Measurements from ENCODE around the gene GPR15LG.
A peak's percentile ranks its signal among the peaks of the same experiment; 100 is the strongest.

GPR15LG gene

DNA sequence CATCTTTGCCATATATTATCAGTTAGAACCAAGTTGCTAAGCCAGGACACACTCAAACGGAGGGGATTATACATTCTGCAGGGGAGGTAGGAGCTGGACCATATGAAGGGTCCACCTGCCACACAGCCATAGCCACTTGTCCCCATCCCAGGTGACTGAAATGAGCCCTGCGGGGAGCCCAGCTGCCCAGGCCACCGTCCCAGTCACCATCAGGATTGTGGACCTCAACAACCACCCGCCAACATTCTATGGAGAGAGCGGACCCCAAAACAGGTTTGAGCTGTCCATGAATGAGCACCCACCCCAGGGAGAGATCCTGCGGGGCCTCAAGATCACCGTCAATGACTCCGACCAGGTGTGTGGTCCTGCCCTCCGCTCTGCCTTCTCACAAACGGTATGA is 34.4 kb downstream of the GPR15LG start:
- intact Hi-C loops (cut with DNase I): no loop called here

GRCh38 chr10:84211566-84211965 is 38.0 kb downstream of the GPR15LG start:
- intact Hi-C loops (cut with DNase I): no loop called here
- no peak for DNase-seq

More for the DNA sequence above, 34.4 kb downstream of the GPR15LG start:
- DNase-seq: peak in 1 of 10 donors; percentile 62

DNA sequence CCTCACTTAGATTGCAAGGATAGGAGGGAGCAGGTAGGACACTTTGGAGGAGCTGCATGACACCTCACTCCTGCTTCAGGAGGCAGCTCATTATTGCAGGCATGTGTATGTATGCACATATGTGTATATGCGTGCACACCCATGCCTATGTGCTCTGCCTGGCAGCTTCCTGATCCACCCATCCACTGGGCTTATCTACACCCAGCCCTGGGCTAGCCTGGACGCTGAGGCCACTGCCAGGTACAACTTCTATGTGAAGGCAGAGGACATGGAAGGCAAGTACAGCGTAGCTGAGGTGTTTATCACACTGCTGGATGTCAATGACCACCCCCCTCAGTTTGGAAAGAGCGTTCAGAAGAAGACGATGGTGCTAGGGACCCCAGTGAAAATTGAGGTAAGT is 38.4 kb downstream of the GPR15LG start:
- no peak for DNase-seq
- intact Hi-C loops (cut with DNase I): no loop called here

- intact Hi-C loops (cut with DNase I): no loop called here
- DNase-seq: no peak
Measured at GRCh38 chr10:84213076-84213475, 39.5 kb downstream of the GPR15LG start.

DNA sequence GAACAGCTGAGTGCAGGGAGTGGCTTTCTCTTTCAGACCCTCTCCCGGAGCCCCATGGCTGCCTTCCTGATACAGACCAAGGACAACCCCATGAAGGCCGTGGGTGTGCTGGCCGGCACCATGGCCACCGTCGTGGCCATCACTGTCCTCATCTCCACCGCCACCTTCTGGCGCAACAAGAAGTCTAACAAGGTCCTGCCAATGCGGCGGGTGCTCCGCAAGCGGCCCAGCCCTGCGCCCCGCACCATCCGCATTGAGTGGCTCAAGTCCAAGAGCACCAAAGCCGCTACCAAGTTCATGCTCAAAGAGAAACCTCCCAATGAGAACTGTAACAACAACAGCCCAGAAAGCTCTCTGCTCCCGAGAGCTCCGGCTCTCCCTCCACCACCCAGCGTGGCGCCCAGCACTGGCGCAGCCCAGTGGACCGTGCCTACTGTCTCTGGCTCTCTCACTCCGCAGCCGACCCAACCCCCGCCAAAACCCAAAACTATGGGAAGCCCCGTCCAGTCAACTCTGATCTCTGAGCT is 40.5 kb downstream of the GPR15LG start:
- DNase-seq: no peak
- intact Hi-C loops (cut with DNase I): no loop called here

DNA sequence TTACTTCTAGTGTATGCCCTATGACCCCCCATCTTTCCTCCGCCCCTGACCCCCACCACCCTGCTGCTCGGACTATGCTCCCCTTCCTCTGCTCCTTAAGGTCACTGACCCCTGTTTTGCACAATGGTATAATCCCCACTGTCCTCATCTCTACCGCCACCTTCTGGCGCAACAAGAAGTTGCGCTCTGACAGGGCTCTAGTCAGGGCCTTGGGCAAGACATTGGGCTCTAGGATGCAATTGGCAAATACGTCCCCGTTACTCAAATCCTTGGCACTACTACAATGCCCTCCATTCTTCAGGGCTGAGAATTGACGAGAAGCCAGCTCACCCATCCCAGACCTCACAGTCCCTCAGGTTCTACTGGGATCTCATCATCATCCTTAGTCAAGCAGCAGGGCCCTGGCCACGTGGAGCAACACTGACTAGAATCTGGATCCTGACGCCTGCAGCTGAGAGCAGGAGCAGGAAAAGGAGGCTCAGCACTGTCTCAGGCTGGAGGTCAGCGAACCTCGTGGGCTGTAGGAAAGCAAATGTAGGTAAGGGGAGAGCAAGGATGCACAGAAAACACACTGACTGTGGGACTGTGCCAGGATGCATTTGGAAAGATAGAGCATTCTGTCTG is 41.1 kb downstream of the GPR15LG start:
- intact Hi-C loops (cut with DNase I): no loop called here
- DNase-seq: no peak

GRCh38 chr10:84216834-84217233 is 43.2 kb downstream of the GPR15LG start:
- DNase-seq: no peak
- intact Hi-C loops (cut with DNase I): no loop called here

- no peak for DNase-seq
- intact Hi-C loops (cut with DNase I): no loop called here
Measured at GRCh38 chr10:84217746-84218145, 44.1 kb downstream of the GPR15LG start.

- DNase-seq: no peak
- intact Hi-C loops (cut with DNase I): no loop called here
Measured at GRCh38 chr10:84221916-84222315, 48.3 kb downstream of the GPR15LG start.

GRCh38 chr10:84224411-84225028 is 50.9 kb downstream of the GPR15LG start:
- intact Hi-C loops (cut with DNase I): no loop called here
- no peak for DNase-seq

DNA sequence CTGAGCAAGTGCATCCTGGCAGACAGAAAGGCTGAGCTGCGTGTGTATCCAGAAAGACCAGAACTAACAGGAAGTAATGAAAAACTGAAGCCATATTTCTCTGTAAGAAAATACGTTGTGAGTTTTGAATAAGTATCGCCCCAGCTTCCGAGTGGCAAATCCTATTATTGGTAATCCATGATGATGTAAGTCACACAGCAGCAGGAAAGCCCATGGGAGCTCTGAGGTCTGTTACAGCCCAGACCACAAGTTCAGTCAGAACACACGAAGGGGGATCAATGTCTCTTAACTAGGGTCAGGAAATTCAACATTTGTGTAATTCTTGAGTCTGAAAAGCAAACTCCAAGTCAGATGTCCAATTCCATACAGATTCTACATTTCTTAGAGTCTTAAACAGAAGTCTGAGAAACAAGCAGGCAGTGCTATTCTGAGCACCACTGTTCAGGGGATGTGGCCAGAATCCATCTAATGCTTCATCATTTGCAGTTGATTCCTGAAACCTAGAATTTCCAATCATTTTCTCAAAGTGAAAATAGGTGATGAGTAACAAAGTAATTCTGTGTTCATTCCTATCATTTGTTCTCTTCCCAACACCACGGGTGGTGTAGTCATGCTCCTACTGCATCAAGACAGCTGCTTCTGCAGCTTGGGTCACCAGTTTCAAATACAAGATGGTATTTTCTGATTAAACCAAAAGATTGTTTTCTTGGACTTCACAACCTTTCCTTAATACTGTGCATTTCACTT is 52.0 kb downstream of the GPR15LG start, which contains the start of gene LRIT2:
TSS of gene LRIT2 (minus strand) at position 118 of the 747 bp plus-strand sequence. CDS start at position 94, 24 bp downstream.
- no peak for DNase-seq
- intact Hi-C loops (cut with DNase I): no loop called here

- no peak for DNase-seq
- intact Hi-C loops (cut with DNase I): no loop called here
Measured at GRCh38 chr10:84226616-84227015, 53.0 kb downstream of the GPR15LG start.

- intact Hi-C loops (cut with DNase I): no loop called here
- DNase-seq: no peak
Measured at GRCh38 chr10:84227810-84228209, 54.2 kb downstream of the GPR15LG start.

- intact Hi-C loops (cut with DNase I): no loop called here
Measured at GRCh38 chr10:84230359-84230758, 56.8 kb downstream of the GPR15LG start.

GRCh38 chr10:84232376-84232775 is 58.8 kb downstream of the GPR15LG start:
- DNase-seq: peak in 1 of 10 donors; percentile 62
- intact Hi-C loops (cut with DNase I): no loop called here

More at GRCh38 chr10:84230359-84230758, 56.8 kb downstream of the GPR15LG start:
- no peak for DNase-seq

DNA sequence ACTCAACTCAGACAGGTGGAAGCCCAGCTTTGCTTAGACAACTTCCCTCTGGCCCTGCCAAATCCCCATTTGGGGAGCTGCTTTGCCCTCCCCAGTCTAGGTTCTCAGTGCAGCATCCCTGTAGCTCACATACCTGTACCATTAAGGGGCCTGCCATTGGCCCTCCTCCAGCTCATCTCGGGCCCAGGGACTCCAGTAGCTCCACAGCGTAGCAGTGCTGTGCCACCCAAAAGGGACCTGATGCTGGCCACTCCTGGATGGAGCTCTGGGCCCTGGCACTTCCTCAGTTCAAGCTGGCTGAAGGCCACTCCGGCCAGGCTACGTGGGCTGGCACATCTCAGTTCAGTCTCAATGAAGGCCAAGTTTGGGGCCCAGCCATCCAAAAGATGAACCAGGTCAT is 60.3 kb downstream of the GPR15LG start:
- no peak for DNase-seq
- intact Hi-C loops (cut with DNase I): no loop called here

DNA sequence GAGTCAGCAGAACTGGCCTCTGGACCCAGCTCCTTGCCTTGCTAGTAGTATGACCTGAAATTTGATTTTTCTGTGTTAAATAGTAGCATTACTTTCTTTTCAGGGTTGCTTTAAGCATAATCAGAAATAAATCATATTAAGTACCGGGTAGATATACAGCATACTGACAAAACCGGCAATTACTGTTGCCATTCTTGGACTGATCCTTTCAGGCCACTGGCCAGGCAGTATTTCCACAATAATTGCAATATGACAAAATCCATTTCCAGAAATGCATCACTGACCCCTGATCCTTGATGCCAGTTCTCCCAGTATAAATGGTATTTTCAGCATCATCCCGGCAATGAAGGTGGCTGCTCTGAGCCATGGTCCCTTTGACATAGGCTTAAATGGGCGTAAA is 60.9 kb downstream of the GPR15LG start:
- no peak for DNase-seq
- intact Hi-C loops (cut with DNase I): no loop called here

Data from posterior cingulate gyrus (tissue), 11 donors.